PFSK-1 (cell line): Measurements from ENCODE around the gene CTNND2.

Experiments
- TAF1 ChIP-seq: IDR thresholded peaks from 2 replicates; pipeline ENCODE4 v1.6.1; 2012; ENCODE audit warnings: low read length, control low read depth, borderline replicate concordance; ENCODE audit not compliant: insufficient read depth
- TF ChIP-seq, protein P1 (sequence below), 2 experiments: IDR thresholded peaks; 2 replicates each; pipeline versions ENCODE4 v1.6.1 to v1.8.0; 2011 to 2012; ENCODE audit warnings: low read depth in 2 of 2, low read length in 2 of 2, control low read depth in 1 of 2, inconsistent platforms in 1 of 2, mild to moderate bottlenecking in 1 of 2, moderate library complexity in 1 of 2; ENCODE audit not compliant: insufficient read depth in 1 of 2

GRCh38 chr5:11620172-11620571 lies 284.1 kb downstream of the CTNND2 start:
- no peak for TF ChIP-seq TAF1
- TF ChIP-seq, protein P1, sequence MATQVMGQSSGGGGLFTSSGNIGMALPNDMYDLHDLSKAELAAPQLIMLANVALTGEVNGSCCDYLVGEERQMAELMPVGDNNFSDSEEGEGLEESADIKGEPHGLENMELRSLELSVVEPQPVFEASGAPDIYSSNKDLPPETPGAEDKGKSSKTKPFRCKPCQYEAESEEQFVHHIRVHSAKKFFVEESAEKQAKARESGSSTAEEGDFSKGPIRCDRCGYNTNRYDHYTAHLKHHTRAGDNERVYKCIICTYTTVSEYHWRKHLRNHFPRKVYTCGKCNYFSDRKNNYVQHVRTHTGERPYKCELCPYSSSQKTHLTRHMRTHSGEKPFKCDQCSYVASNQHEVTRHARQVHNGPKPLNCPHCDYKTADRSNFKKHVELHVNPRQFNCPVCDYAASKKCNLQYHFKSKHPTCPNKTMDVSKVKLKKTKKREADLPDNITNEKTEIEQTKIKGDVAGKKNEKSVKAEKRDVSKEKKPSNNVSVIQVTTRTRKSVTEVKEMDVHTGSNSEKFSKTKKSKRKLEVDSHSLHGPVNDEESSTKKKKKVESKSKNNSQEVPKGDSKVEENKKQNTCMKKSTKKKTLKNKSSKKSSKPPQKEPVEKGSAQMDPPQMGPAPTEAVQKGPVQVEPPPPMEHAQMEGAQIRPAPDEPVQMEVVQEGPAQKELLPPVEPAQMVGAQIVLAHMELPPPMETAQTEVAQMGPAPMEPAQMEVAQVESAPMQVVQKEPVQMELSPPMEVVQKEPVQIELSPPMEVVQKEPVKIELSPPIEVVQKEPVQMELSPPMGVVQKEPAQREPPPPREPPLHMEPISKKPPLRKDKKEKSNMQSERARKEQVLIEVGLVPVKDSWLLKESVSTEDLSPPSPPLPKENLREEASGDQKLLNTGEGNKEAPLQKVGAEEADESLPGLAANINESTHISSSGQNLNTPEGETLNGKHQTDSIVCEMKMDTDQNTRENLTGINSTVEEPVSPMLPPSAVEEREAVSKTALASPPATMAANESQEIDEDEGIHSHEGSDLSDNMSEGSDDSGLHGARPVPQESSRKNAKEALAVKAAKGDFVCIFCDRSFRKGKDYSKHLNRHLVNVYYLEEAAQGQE (IDR thresholded peaks at IDR 0.05; ENCODE audit: insufficient read depth in 1 of 2, low read depth in 2 of 2, low read length in 2 of 2) = no peak
